ENCODE data around the gene ZNF784. TPM values are rescaled to one million over a fixed set of nuclear protein-coding genes. Genes with fewer than 3 reads are reported as not detected.

Gene ZNF784
- total and polyA plus RNA-seq, 2 of the 13 experiments (the other 11 are each of a cell fraction or from before 2014, with no cell fraction given), result 4.1 to 4.2 TPM

GRCh38 chr19:55640577-55641425, 16.4 kb upstream of the ZNF784 start, which contains the start of gene ZNF580 (continued):
- TF ChIP-seq STAT5B (CRISPR knock-in tag; IDR thresholded peaks at IDR 0.05) (0 out of 2 replicates have a peak, but pooled peaks have one; percentile 10), KMT2A (CRISPR knock-in tag; IDR thresholded peaks at IDR 0.05) (no peak; the same call in 1 of the 2 replicates), KLF12 (CRISPR knock-in tag; IDR thresholded peaks at IDR 0.05; ENCODE audit: borderline replicate concordance) (no peak), DRAP1 (CRISPR knock-in tag; IDR thresholded peaks at IDR 0.05) (no peak), ZNF530 (CRISPR knock-in tag; IDR thresholded peaks at IDR 0.05; ENCODE audit: low read depth) (no peak), MLXIP (CRISPR knock-in tag; IDR thresholded peaks at IDR 0.05; ENCODE audit: borderline replicate concordance) (no peak), ZMAT5 (CRISPR knock-in tag; IDR thresholded peaks at IDR 0.05; ENCODE audit: borderline replicate concordance, low read depth) (0 out of 2 replicates have a peak, but pooled peaks have one; percentile 58), ZNF124 (CRISPR knock-in tag; IDR thresholded peaks at IDR 0.05) (peak; percentile 60; the same call in 1 of the 2 replicates), POLR2G (IDR thresholded peaks at IDR 0.05; ENCODE audit: low read depth, low read length) (peak; percentile 54; the same call in 1 of the 2 replicates), RBFOX2 (IDR thresholded peaks at IDR 0.05; ENCODE audit: low read depth, low read length) (peak; percentile 72), ZNF253 (CRISPR knock-in tag; IDR thresholded peaks at IDR 0.05; ENCODE audit: borderline replicate concordance) (no peak), SIN3A (IDR thresholded peaks at IDR 0.05; ENCODE audit: borderline replicate concordance, low read depth, low read length) (no peak; the same call in 1 of the 2 replicates), YY1 (IDR thresholded peaks at IDR 0.05; ENCODE audit: insufficient read depth, insufficient replicate concordance, low read depth, low read length) (peak; percentile 65), JUND (CRISPR knock-in tag; IDR thresholded peaks at IDR 0.05) (no peak), PAXIP1 (CRISPR knock-in tag; conservative IDR thresholded peaks at IDR 0.05) (peak; percentile 29; the same call in 1 of the 2 replicates), NFIC (IDR thresholded peaks at IDR 0.05; ENCODE audit: low read length) (no peak), FOXA3 (CRISPR knock-in tag; IDR thresholded peaks at IDR 0.05) (0 out of 2 replicates have a peak, but pooled peaks have one; percentile 7), ZMAT3 (CRISPR knock-in tag; conservative IDR thresholded peaks at IDR 0.05) (0 out of 2 replicates have a peak, but pooled peaks have one; percentile 62), TBX3 (IDR thresholded peaks at IDR 0.05; ENCODE audit: borderline replicate concordance) (no peak), HNRNPLL (IDR thresholded peaks at IDR 0.05; ENCODE audit: low read depth, low read length, poor library complexity, severe bottlenecking) (peak; percentile 59), CEBPB (IDR thresholded peaks at IDR 0.05; ENCODE audit: borderline replicate concordance, low read depth, low read length) (no peak), SAP130 (CRISPR knock-in tag; IDR thresholded peaks at IDR 0.05; ENCODE audit: low read depth) (peak; percentile 47)

Data from HepG2 (cell line).